H9 (cell line): ENCODE data around the gene ANGPTL8. TPM values are rescaled to one million over a fixed set of nuclear protein-coding genes. Genes with fewer than 3 reads are reported as not detected.

Source experiments
- DNase-seq: peaks from one replicate; pipeline ENCODE4 v3.0.0-alpha.2; 2017
- H2AFZ ChIP-seq: one replicate; pipeline ENCODE4 v1.6.1; 2013; ENCODE audit warnings: mild to moderate bottlenecking, low read length, control low read depth, moderate library complexity
- H2AK5ac ChIP-seq: 2 replicates; pipeline ENCODE4 v1.6.1; 2013; ENCODE audit warnings: low read length, control low read depth, mixed read lengths; ENCODE audit not compliant: insufficient read length
- H2BK120ac ChIP-seq: one replicate; pipeline ENCODE4 v1.6.1; 2013; ENCODE audit warnings: low read depth, mild to moderate bottlenecking, low read length, control low read depth, inconsistent platforms; ENCODE audit not compliant: poor library complexity, severe bottlenecking
- H2BK12ac ChIP-seq: 2 replicates; pipeline ENCODE4 v1.6.1; 2013; ENCODE audit warnings: low read length, control low read depth, mixed read lengths, low read depth; ENCODE audit not compliant: insufficient read length
- H2BK15ac ChIP-seq: 2 replicates; pipeline ENCODE4 v1.6.1; 2013; ENCODE audit warnings: low read depth, low read length, control low read depth
- H2BK20ac ChIP-seq: one replicate; pipeline ENCODE4 v1.6.1; 2013; ENCODE audit warnings: low read depth, mild to moderate bottlenecking, low read length, control low read depth, inconsistent platforms; ENCODE audit not compliant: poor library complexity, severe bottlenecking
- H2BK5ac ChIP-seq: 2 replicates; pipeline ENCODE4 v1.6.1; 2013; ENCODE audit warnings: low read length, control low read depth, mixed read lengths; ENCODE audit not compliant: insufficient read length
- H3K14ac ChIP-seq: 2 replicates; pipeline ENCODE4 v1.6.1; 2013; ENCODE audit warnings: low read length, control low read depth; ENCODE audit not compliant: insufficient read depth
- H3K18ac ChIP-seq: 2 replicates; pipeline ENCODE4 v1.6.1; 2013; ENCODE audit warnings: low read depth, mild to moderate bottlenecking, mixed read lengths, low read length, control low read depth; ENCODE audit not compliant: insufficient read length
- H3K23ac ChIP-seq: 2 replicates; pipeline ENCODE4 v1.6.1; 2013; ENCODE audit warnings: low read length, control low read depth, mixed read lengths, low read depth; ENCODE audit not compliant: insufficient read length
- H3K23me2 ChIP-seq: 2 replicates; pipeline ENCODE4 v1.6.1; 2013; ENCODE audit warnings: low read depth, mild to moderate bottlenecking, mixed read lengths, low read length, control low read depth; ENCODE audit not compliant: insufficient read length, poor library complexity, severe bottlenecking
- H3K27ac ChIP-seq: 2 replicates; pipeline ENCODE4 v1.5.1; 2013; ENCODE audit warnings: low read length, control low read depth, mixed read lengths, low read depth; ENCODE audit not compliant: insufficient read length
- H3K27me3 ChIP-seq: 2 replicates; pipeline ENCODE4 v1.6.1; 2013; ENCODE audit warnings: low read length, control low read depth, inconsistent platforms; ENCODE audit not compliant: insufficient read depth
- H3K4ac ChIP-seq: 2 replicates; pipeline ENCODE4 v1.6.1; 2013; ENCODE audit warnings: low read depth, mild to moderate bottlenecking, control low read depth, inconsistent platforms, low read length, moderate library complexity
- H3K4me1 ChIP-seq: 2 replicates; pipeline ENCODE4 v1.6.1; 2013; ENCODE audit warnings: low read length, control low read depth, inconsistent platforms; ENCODE audit not compliant: insufficient read depth
- H3K4me2 ChIP-seq: 2 replicates; pipeline ENCODE4 v1.6.1; 2013; ENCODE audit warnings: low read length, control low read depth, mixed read lengths; ENCODE audit not compliant: insufficient read length, insufficient read depth
- H3K56ac ChIP-seq: 2 replicates; pipeline ENCODE4 v1.6.1; 2013; ENCODE audit warnings: low read depth, mild to moderate bottlenecking, mixed read lengths, low read length, control low read depth; ENCODE audit not compliant: insufficient read length
- H3K79me1 ChIP-seq: 2 replicates; pipeline ENCODE4 v1.6.1; 2013; ENCODE audit warnings: low read depth, mild to moderate bottlenecking, moderate library complexity, low read length, control low read depth, inconsistent platforms; ENCODE audit not compliant: insufficient read depth, poor library complexity, severe bottlenecking
- H3K79me2 ChIP-seq: 2 replicates; pipeline ENCODE4 v1.6.1; 2013; ENCODE audit warnings: low read length, control low read depth, inconsistent platforms; ENCODE audit not compliant: insufficient read depth
- H3K9ac ChIP-seq: 2 replicates; pipeline ENCODE4 v1.6.1; 2013; ENCODE audit warnings: low read length, control low read depth, mixed read lengths; ENCODE audit not compliant: insufficient read length; ENCODE audit errors: extremely low read depth
- H3K9me3 ChIP-seq: one replicate; pipeline ENCODE4 v1.6.1; 2013; ENCODE audit warnings: low read depth, low read length, inconsistent platforms; ENCODE audit not compliant: control insufficient read depth
- H3T11ph ChIP-seq: one replicate; pipeline ENCODE4 v1.6.1; 2013; ENCODE audit warnings: mild to moderate bottlenecking, low read length, control low read depth, inconsistent platforms
- H4K20me1 ChIP-seq: one replicate; pipeline ENCODE4 v1.6.1; 2013; ENCODE audit not compliant: control insufficient read depth, insufficient read length, insufficient read depth
- H4K5ac ChIP-seq: 2 replicates; pipeline ENCODE4 v1.6.1; 2013; ENCODE audit warnings: low read depth, mild to moderate bottlenecking, mixed read lengths, low read length, control low read depth; ENCODE audit not compliant: insufficient read length
- H4K8ac ChIP-seq: replicated peaks from 2 replicates; pipeline ENCODE4 v1.6.1; 2013; ENCODE audit warnings: low read length, control low read depth, mixed read lengths, low read depth; ENCODE audit not compliant: insufficient read length
- H4K91ac ChIP-seq: 2 replicates; pipeline ENCODE4 v1.6.1; 2013; ENCODE audit warnings: low read depth, mild to moderate bottlenecking, moderate library complexity, mixed read lengths, low read length, control low read depth; ENCODE audit not compliant: insufficient read length
- H3K27ac Mint-ChIP-seq, 3 experiments: 2 replicates in 2 of 3; 3 replicates in 1 of 3; pipeline ENCODE4 v1.8.0; 2020 to 2021; ENCODE audit warnings: mixed read lengths in 3 of 3, mild to moderate bottlenecking in 1 of 3, moderate library complexity in 1 of 3
- H3K27me3 Mint-ChIP-seq: 2 replicates; pipeline ENCODE4 v1.8.0; 2021; ENCODE audit warnings: low read depth, mild to moderate bottlenecking, moderate library complexity, mixed read lengths
- H3K36me3 Mint-ChIP-seq, 3 experiments: 2 replicates in 2 of 3; 3 replicates in 1 of 3; pipeline ENCODE4 v1.8.0; 2020 to 2021; ENCODE audit warnings: low read depth in 3 of 3, mixed read lengths in 3 of 3; ENCODE audit not compliant: insufficient read depth in 1 of 3
- H3K4me1 Mint-ChIP-seq, 2 experiments: 2 replicates each; pipeline ENCODE4 v1.8.0; 2020; ENCODE audit warnings: mixed read lengths in 2 of 2
- H3K4me3 Mint-ChIP-seq, 2 experiments: 2 replicates in 1 of 2; 3 replicates in 1 of 2; pipeline ENCODE4 v1.8.0; 2020 to 2021; ENCODE audit warnings: mild to moderate bottlenecking in 2 of 2, mixed read lengths in 2 of 2, moderate library complexity in 1 of 2
- H3K9me3 Mint-ChIP-seq, 2 experiments: 2 replicates in 1 of 2; 3 replicates in 1 of 2; pipeline ENCODE4 v1.8.0; 2020; ENCODE audit warnings: mild to moderate bottlenecking in 2 of 2, mixed read lengths in 2 of 2, moderate library complexity in 1 of 2
- WGBS: extraction: QIAGEN DNeasy Blood & Tissue Kit; methylation state at CpG from one replicate; pipeline ENCODE4 v1.1.7; 2013; ENCODE audit warnings: missing lambda C conversion rate, low lambda C conversion rate, mixed read lengths; ENCODE audit not compliant: insufficient read length; ENCODE audit errors: extremely low coverage; 5-methylcytosine and 5-hydroxymethylcytosine counted together
- total RNA-seq: library from RNA; stranded (reverse); gene quantifications from 2 replicates; pipeline ENCODE4 v1.2.1, GENCODE V29; 2021
- TF ChIP-seq, protein P1 (sequence below): fragments of 200-600 bp; sonication (generic); conservative IDR thresholded peaks from 3 replicates; pipeline ENCODE4 v1.8.0; 2021; ENCODE audit warnings: antibody characterized with exemption, mild to moderate bottlenecking

The ANGPTL8 gene
- total RNA-seq, 1 experiment from 2014 or later, result not detected

GRCh38 chr19:11273989-11274388 lies 34.6 kb downstream of the ANGPTL8 start:
- Histone ChIP-seq H2BK15ac (no peak overlapping the region; the same call in 1 of the 2 replicates), H3K9me3 (no peaks in the 10 kb centered on the region), H2AFZ (no peak overlapping the region), H2BK5ac (no peak overlapping the region), H2BK120ac (no peak overlapping the region), H3K23me2 (no peaks in the 10 kb centered on the region), H3K4ac (no peak overlapping the region), H3K14ac (no peak overlapping the region), H2BK20ac (no peak overlapping the region), H2BK12ac (no peak overlapping the region), H3T11ph (no peak overlapping the region), H4K20me1 (no peaks in the 10 kb centered on the region), H3K27me3 (no peaks in the 10 kb centered on the region), H3K23ac (no peak overlapping the region), H3K27ac (no peak overlapping the region), H3K4me1 (no peaks in the 10 kb centered on the region), H4K8ac (no peak overlapping the region), H3K79me1 (no peaks in the 10 kb centered on the region), H3K4me2 (no peak overlapping the region), H3K79me2 (no peaks in the 10 kb centered on the region), H3K56ac (no peak overlapping the region), H4K91ac (no peak overlapping the region), H4K5ac (no peak overlapping the region), H2AK5ac (no peak overlapping the region), H3K9ac (no peak overlapping the region), H3K18ac (no peak overlapping the region)
- H3K9me3 Mint-ChIP-seq, result peaks cover 13 to 20% of the 10 kb centered on the region in 2 experiments
- H3K27ac Mint-ChIP-seq, result no peak overlapping the region
- peaks cover 7 to 13% of the 10 kb centered on the region in 2 experiments for H3K4me1 Mint-ChIP-seq
- no peak for DNase-seq
- TF ChIP-seq, protein P1, sequence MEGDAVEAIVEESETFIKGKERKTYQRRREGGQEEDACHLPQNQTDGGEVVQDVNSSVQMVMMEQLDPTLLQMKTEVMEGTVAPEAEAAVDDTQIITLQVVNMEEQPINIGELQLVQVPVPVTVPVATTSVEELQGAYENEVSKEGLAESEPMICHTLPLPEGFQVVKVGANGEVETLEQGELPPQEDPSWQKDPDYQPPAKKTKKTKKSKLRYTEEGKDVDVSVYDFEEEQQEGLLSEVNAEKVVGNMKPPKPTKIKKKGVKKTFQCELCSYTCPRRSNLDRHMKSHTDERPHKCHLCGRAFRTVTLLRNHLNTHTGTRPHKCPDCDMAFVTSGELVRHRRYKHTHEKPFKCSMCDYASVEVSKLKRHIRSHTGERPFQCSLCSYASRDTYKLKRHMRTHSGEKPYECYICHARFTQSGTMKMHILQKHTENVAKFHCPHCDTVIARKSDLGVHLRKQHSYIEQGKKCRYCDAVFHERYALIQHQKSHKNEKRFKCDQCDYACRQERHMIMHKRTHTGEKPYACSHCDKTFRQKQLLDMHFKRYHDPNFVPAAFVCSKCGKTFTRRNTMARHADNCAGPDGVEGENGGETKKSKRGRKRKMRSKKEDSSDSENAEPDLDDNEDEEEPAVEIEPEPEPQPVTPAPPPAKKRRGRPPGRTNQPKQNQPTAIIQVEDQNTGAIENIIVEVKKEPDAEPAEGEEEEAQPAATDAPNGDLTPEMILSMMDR, result no peak
- no CpG with 5 or more reads among the region's 5 CpGs for WGBS
- peaks cover 9% of the 10 kb centered on the region for H3K27me3 Mint-ChIP-seq
- H3K36me3 Mint-ChIP-seq, result peaks cover 0 to 10% (median 2%) of the 10 kb centered on the region in 3 experiments; a peak in 4 of 7 replicates
- no peak overlapping the region for H3K4me3 Mint-ChIP-seq
